Endothelial cell of umbilical vein (primary cell): ENCODE data around the gene PTPRT. TPM values are rescaled to one million over a fixed set of nuclear protein-coding genes. Genes with fewer than 3 reads are reported as not detected.

Experiments used
- BruUV-seq: library from RNA; stranded (reverse); fragments of 400-500 nt; replicated peaks from 2 replicates; lab custom pipeline; 2021; lab: Mats Ljungman, UMichigan
- CTCF ChIA-PET: fragments of 300-600, 350-600 bp; sonication (Branson Sonifier 250); formaldehyde crosslinking; loops from one replicate; lab custom pipeline; 2021; ENCODE audit warnings: antibody characterized with exemption, inconsistent platforms; lab: Charles Lee
- POLR2A ChIA-PET: fragments of 300-600, 350-600 bp; sonication (Branson Sonifier 250); formaldehyde crosslinking; loops from one replicate; lab custom pipeline; 2021; ENCODE audit warnings: antibody characterized with exemption, inconsistent platforms; lab: Charles Lee
- DNase-seq: peaks from one replicate; pipeline ENCODE4 v3.0.0-alpha.2; 2011; ENCODE audit warnings: low read depth, low spot score
- FAIRE-seq: peaks from 2 replicates; lab custom pipeline; 2011; peaks lifted over from hg19 to GRCh38; lab: Jason Lieb, UNC
- H2AFZ ChIP-seq: 2 replicates; pipeline ENCODE4 v1.6.0; 2012; ENCODE audit warnings: low read depth, low read length, control low read depth, inconsistent platforms
- H3K27ac ChIP-seq: 2 replicates; pipeline ENCODE4 v1.5.1; 2011; ENCODE audit warnings: low read depth, mild to moderate bottlenecking, control low read depth, low read length, moderate library complexity; ENCODE audit not compliant: insufficient read depth
- H3K27me3 ChIP-seq, 2 experiments: 2 replicates each; pipeline versions ENCODE4 v1.6.0 to v1.6.1; 2011; ENCODE audit warnings: low read length in 2 of 2, mixed read lengths in 1 of 2; ENCODE audit not compliant: control insufficient read depth in 2 of 2, insufficient read depth in 2 of 2
- H3K36me3 ChIP-seq, 2 experiments: 2 replicates in 1 of 2; 3 replicates in 1 of 2; pipeline ENCODE4 v1.5.1; 2011; ENCODE audit warnings: low read length in 2 of 2, mild to moderate bottlenecking in 1 of 2, moderate library complexity in 1 of 2; ENCODE audit not compliant: control insufficient read depth in 2 of 2, insufficient read depth in 2 of 2; ENCODE audit errors: extremely low read depth in 1 of 2
- H3K4me1 ChIP-seq: 3 replicates; pipeline ENCODE4 v1.5.1; 2011; ENCODE audit warnings: mild to moderate bottlenecking, low read length; ENCODE audit not compliant: control insufficient read depth, insufficient read depth; ENCODE audit errors: extremely low read depth
- H3K4me2 ChIP-seq: 2 replicates; pipeline ENCODE4 v1.6.1; 2011; ENCODE audit warnings: low read length, control low read depth, mixed read lengths; ENCODE audit not compliant: insufficient read depth
- H3K4me3 ChIP-seq, 3 experiments: fragments of 200-600 bp in 1 of 3; sonication (generic), shearing (Covaris generic) in 1 of 3; replicated peaks in 1 of 3; 2 replicates each; pipeline ENCODE4 v1.5.1; 2011 to 2016; ENCODE audit warnings: control low read depth in 3 of 3, low read length in 3 of 3, mild to moderate bottlenecking in 2 of 3, inconsistent platforms in 1 of 3, low read depth in 1 of 3, moderate library complexity in 1 of 3; ENCODE audit not compliant: insufficient read depth in 1 of 3
- H3K79me2 ChIP-seq: 2 replicates; pipeline ENCODE4 v1.6.0; 2012; ENCODE audit warnings: low read length, inconsistent platforms; ENCODE audit not compliant: control insufficient read depth, insufficient read depth
- H3K9ac ChIP-seq: replicated peaks from 2 replicates; pipeline ENCODE3; 2011; ENCODE audit warnings: low read length, control low read depth; ENCODE audit not compliant: insufficient read depth; ENCODE audit errors: extremely low read depth
- H3K9me1 ChIP-seq: replicated peaks from 3 replicates; pipeline ENCODE4 v1.6.0; 2011; ENCODE audit warnings: mild to moderate bottlenecking, low read length; ENCODE audit not compliant: control insufficient read depth, insufficient read depth; ENCODE audit errors: extremely low read depth
- H3K9me3 ChIP-seq: replicated peaks from 2 replicates; pipeline ENCODE4 v1.5.1; 2012; ENCODE audit warnings: low read length, inconsistent platforms; ENCODE audit not compliant: control insufficient read depth, insufficient read depth
- H4K20me1 ChIP-seq: replicated peaks from 2 replicates; pipeline ENCODE3; 2011; ENCODE audit warnings: mild to moderate bottlenecking, low read length; ENCODE audit not compliant: control insufficient read depth, insufficient read depth; ENCODE audit errors: extremely low read depth
- EZH2 ChIP-seq: IDR thresholded peaks from 2 replicates; pipeline ENCODE4 v1.6.1; 2012; ENCODE audit warnings: borderline replicate concordance, low read depth, mild to moderate bottlenecking, moderate library complexity, low read length, inconsistent platforms; ENCODE audit not compliant: severe bottlenecking
- FOS ChIP-seq: IDR thresholded peaks from 2 replicates; pipeline ENCODE4 v1.6.1; 2011; ENCODE audit warnings: mild to moderate bottlenecking, low read length, moderate library complexity, borderline replicate concordance; ENCODE audit not compliant: insufficient read depth
- GATA2 ChIP-seq: IDR thresholded peaks from 2 replicates; pipeline ENCODE4 v1.7.0; 2011; ENCODE audit warnings: low read depth, mild to moderate bottlenecking, moderate library complexity, mixed read lengths, low read length; ENCODE audit not compliant: insufficient read length, insufficient read depth
- JUN ChIP-seq: IDR thresholded peaks from 2 replicates; pipeline ENCODE4 v1.6.1; 2011; ENCODE audit warnings: borderline replicate concordance, low read depth; ENCODE audit not compliant: insufficient read length, insufficient read depth
- MYC ChIP-seq: IDR thresholded peaks from one replicate; pipeline ENCODE4 v1.6.1; 2011; ENCODE audit warnings: mild to moderate bottlenecking, low read depth, low read length
- POLR2A ChIP-seq: IDR thresholded peaks from 2 replicates; pipeline ENCODE4 v1.6.1; 2012; ENCODE audit warnings: low read depth, mild to moderate bottlenecking, control low read depth, low read length
- POLR2AphosphoS5 ChIP-seq: IDR thresholded peaks from 2 replicates; pipeline ENCODE4 v1.6.1; 2012; ENCODE audit warnings: low read depth, mild to moderate bottlenecking, control low read depth, low read length, moderate library complexity; ENCODE audit not compliant: insufficient read depth
- dilution Hi-C: fragments of 300-500 bp; cut with MboI; formaldehyde crosslinking; loops from one replicate; pipeline ENCODE4 v1.15.0; 2019; ENCODE audit warnings: low sequenced_read_pairs; ENCODE audit not compliant: extremely low pct_ligation_motif_present
- intact Hi-C: fragments of 100-400 bp; cut with micrococcal nuclease; formaldehyde crosslinking; loops from one replicate; pipeline ENCODE4 v1.10.0; 2022
- polyA plus RNA-seq, 4 experiments: library from polyadenylated mRNA; depleted of rRNA in 3 of 4; stranded (reverse) in 3 of 4; unstranded in 1 of 4; fragments of >200 nt; gene quantifications; 2 replicates each; pipeline versions ENCODE4 v1.2.1 to v1.2.3, GENCODE V29; 2011 to 2012; ENCODE audit warnings: missing spikeins in 1 of 4
- total RNA-seq: library from RNA; stranded (reverse); gene quantifications from 2 replicates; pipeline ENCODE4 v1.2.3, GENCODE V29; 2021
- TF ChIP-seq, protein P1 (sequence below): IDR thresholded peaks from 2 replicates; pipeline ENCODE4 v1.6.1; 2011; ENCODE audit not compliant: insufficient read depth, insufficient read length
- TF ChIP-seq, protein P2 (sequence below), 2 donors: IDR thresholded peaks; 1 replicate in 1 of 2; 2 replicates in 1 of 2; pipeline ENCODE4 v1.5.1; 2011; ENCODE audit warnings: low read length in 2 of 2, mild to moderate bottlenecking in 2 of 2, moderate library complexity in 2 of 2, control low read depth in 1 of 2, inconsistent platforms in 1 of 2, low read depth in 1 of 2; ENCODE audit not compliant: insufficient read depth in 1 of 2; ENCODE audit errors: extremely low read depth in 1 of 2

PTPRT gene
- total and polyA plus RNA-seq, 2 donors (not counting 3 experiments of a cell fraction or from before 2014, with no cell fraction given): not detected

DNA sequence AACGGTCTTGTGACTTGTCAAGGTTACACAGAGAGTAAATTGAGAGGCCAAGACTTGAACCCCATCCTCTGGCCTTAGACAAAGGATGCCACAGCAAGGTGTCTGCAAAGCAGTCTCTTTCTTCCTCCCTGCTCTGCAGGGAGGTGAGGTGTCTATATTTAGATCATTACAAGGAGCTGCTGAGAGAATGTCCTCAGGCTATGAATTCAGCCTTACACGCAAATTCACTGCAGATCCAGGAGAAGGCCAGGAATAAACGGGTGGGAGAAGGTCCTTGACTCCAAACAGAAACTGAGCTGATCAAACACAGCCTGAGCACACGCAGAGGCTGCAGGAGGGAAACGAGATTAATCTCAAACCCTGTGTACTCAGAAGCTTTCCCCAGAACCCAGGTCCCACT is 48.6 kb upstream of the PTPRT start:
- Histone ChIP-seq H3K4me3 (no peak overlapping the region), H3K79me2 (no peaks in the 10 kb centered on the region), H4K20me1 (no peaks in the 10 kb centered on the region), H3K4me1 (no peaks in the 10 kb centered on the region), H3K4me2 (no peak overlapping the region), H3K27me3 (no peaks in the 10 kb centered on the region), H3K9me1 (no peaks in the 10 kb centered on the region), H3K9ac (no peak overlapping the region), H2AFZ (no peak overlapping the region), H3K36me3 (no peaks in the 10 kb centered on the region), H3K27ac (no peak overlapping the region), H3K9me3 (no peaks in the 10 kb centered on the region)
- ChIA-PET CTCF (no interaction called here), POLR2A (no interaction called here)
- DNase-seq (no peak), FAIRE-seq (no peak)
- intact Hi-C loops (no loop called here), dilution Hi-C loops (no loop called here)
- BruUV-seq: no TSS peak
- TF ChIP-seq POLR2A (no peak), EZH2 (no peak), JUN (no peak), FOS (no peak), POLR2AphosphoS5 (no peak), MYC (no peak), GATA2 (no peak)
- TF ChIP-seq, protein P1, sequence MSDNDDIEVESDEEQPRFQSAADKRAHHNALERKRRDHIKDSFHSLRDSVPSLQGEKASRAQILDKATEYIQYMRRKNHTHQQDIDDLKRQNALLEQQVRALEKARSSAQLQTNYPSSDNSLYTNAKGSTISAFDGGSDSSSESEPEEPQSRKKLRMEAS: no peak

DNA sequence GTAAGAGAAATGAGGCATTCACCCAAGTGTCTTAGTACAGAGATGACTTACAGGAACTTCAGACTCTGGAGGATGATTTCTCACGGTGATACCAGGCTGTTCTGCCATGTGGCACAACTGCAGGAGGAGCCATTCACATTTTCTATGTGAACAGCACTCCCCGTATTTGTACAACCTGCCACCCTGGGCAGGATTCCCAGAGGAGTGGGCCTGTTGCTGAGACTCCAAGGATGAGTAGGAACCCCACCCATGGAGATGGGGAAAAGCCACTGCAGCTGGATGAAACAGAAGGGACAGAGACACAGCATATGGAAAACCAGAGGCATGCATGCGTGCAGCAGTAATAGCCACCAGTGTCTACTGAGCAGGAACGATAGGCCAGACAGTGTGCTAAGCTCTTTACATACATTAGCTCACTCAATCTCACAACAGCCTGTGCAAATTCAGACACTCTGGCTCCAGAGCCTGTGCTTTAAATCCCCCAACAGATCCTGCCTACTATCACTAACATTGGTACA is 48.0 kb upstream of the PTPRT start:
- DNase-seq (no peak), FAIRE-seq (no peak)
- TF ChIP-seq JUN: no peak
- TF ChIP-seq, protein P1: no peak
- no peak for TF ChIP-seq POLR2AphosphoS5
- no peak for TF ChIP-seq EZH2
- TF ChIP-seq, protein P2, sequence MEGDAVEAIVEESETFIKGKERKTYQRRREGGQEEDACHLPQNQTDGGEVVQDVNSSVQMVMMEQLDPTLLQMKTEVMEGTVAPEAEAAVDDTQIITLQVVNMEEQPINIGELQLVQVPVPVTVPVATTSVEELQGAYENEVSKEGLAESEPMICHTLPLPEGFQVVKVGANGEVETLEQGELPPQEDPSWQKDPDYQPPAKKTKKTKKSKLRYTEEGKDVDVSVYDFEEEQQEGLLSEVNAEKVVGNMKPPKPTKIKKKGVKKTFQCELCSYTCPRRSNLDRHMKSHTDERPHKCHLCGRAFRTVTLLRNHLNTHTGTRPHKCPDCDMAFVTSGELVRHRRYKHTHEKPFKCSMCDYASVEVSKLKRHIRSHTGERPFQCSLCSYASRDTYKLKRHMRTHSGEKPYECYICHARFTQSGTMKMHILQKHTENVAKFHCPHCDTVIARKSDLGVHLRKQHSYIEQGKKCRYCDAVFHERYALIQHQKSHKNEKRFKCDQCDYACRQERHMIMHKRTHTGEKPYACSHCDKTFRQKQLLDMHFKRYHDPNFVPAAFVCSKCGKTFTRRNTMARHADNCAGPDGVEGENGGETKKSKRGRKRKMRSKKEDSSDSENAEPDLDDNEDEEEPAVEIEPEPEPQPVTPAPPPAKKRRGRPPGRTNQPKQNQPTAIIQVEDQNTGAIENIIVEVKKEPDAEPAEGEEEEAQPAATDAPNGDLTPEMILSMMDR (IDR thresholded peaks at IDR 0.05; ENCODE audit: extremely low read depth in 1 of 2, insufficient read depth in 1 of 2, low read depth in 1 of 2, low read length in 2 of 2): no peak
- no peak for TF ChIP-seq MYC
- TF ChIP-seq GATA2: no peak
- TF ChIP-seq FOS: no peak
- no peak for TF ChIP-seq POLR2A
- Histone ChIP-seq H3K9me3 (no peaks in the 10 kb centered on the region), H3K4me1 (no peaks in the 10 kb centered on the region), H3K79me2 (no peaks in the 10 kb centered on the region), H3K4me2 (no peak overlapping the region), H3K9ac (no peak overlapping the region), H3K4me3 (no peak overlapping the region), H3K36me3 (no peaks in the 10 kb centered on the region), H3K27ac (no peak overlapping the region), H3K27me3 (no peaks in the 10 kb centered on the region), H4K20me1 (no peaks in the 10 kb centered on the region), H3K9me1 (no peaks in the 10 kb centered on the region), H2AFZ (no peak overlapping the region)
- CTCF ChIA-PET: no interaction called here
- no TSS peak for BruUV-seq
- dilution Hi-C loops: no loop called here
- POLR2A ChIA-PET: no interaction called here
- intact Hi-C loops: no loop called here
